ENCODE data around the gene IRGQ.

Gene IRGQ

GRCh38 chr19:43546581-43546980, 49.4 kb downstream of the IRGQ start:
- DNase-seq = no peak

- peak in 14 of 56 donors; percentile 1 to 39 (median 10) for DNase-seq
Measured at GRCh38 chr19:43545981-43546380, 50.0 kb downstream of the IRGQ start.

- no peak for DNase-seq
Measured at GRCh38 chr19:43545276-43545675, 50.7 kb downstream of the IRGQ start.

GRCh38 chr19:43544077-43544476, 51.9 kb downstream of the IRGQ start:
- DNase-seq = no peak

- no peak for DNase-seq
Measured at GRCh38 chr19:43541920-43542650, 53.8 kb downstream of the IRGQ start.

- no peak for DNase-seq
Measured at GRCh38 chr19:43540381-43540780, 55.6 kb downstream of the IRGQ start.

GRCh38 chr19:43538922-43539321, 57.0 kb downstream of the IRGQ start:
- no peak for DNase-seq

GRCh38 chr19:43534816-43535761, 60.8 kb downstream of the IRGQ start:
- DNase-seq = peak in 42 of 56 donors; percentile 2 to 67 (median 39)

Measured in amygdala (tissue), 56 donors.